SH-SY5Y (cell line): ENCODE measurements around the gene EID1.

ENCODE experiments used
- GATA2 ChIP-seq: IDR thresholded peaks from 2 replicates; pipeline ENCODE4 v1.6.1; 2011; ENCODE audit warnings: mild to moderate bottlenecking, low read depth, low read length
- GATA3 ChIP-seq: IDR thresholded peaks from 2 replicates; pipeline ENCODE4 v1.6.1; 2011; ENCODE audit warnings: low read depth, mild to moderate bottlenecking, low read length, moderate library complexity

Gene EID1

GRCh38 chr15:48877630-48878595, at the start of gene EID1:
EID1 (plus strand) TSS chr15:48878134; CDS start chr15:48878177, 43 bp downstream.
- TF ChIP-seq GATA3 (no peak), GATA2 (peak; percentile 14; the same call in 1 of the 2 replicates)

- TF ChIP-seq GATA3 = no peak
- TF ChIP-seq GATA2 = no peak
Measured at GRCh38 chr15:48828471-48828870, 49.5 kb upstream of the EID1 start.

- TF ChIP-seq GATA2 (no peak), GATA3 (no peak)
Measured at GRCh38 chr15:48828906-48829305, 49.0 kb upstream of the EID1 start.

GRCh38 chr15:48832648-48833047, 45.3 kb upstream of the EID1 start:
- TF ChIP-seq GATA2 (no peak), GATA3 (no peak)

- TF ChIP-seq GATA2 (no peak), GATA3 (no peak)
Measured at GRCh38 chr15:48833526-48834239, 44.3 kb upstream of the EID1 start.

GRCh38 chr15:48834756-48835155, 43.2 kb upstream of the EID1 start:
- TF ChIP-seq GATA3 (no peak), GATA2 (no peak)

- TF ChIP-seq GATA3 (no peak), GATA2 (no peak)
Measured at GRCh38 chr15:48842501-48842900, 35.4 kb upstream of the EID1 start.

- TF ChIP-seq GATA2 (no peak), GATA3 (no peak)
Measured at GRCh38 chr15:48845123-48845522, 32.8 kb upstream of the EID1 start.

GRCh38 chr15:48850648-48851047, 27.3 kb upstream of the EID1 start:
- no peak for TF ChIP-seq GATA2
- no peak for TF ChIP-seq GATA3

- no peak for TF ChIP-seq GATA3
- no peak for TF ChIP-seq GATA2
Measured at GRCh38 chr15:48851956-48852355, 26.0 kb upstream of the EID1 start.

- TF ChIP-seq GATA2 = 0 out of 2 replicates have a peak, but pooled peaks have one; percentile 13
- TF ChIP-seq GATA3 = no peak
Measured at GRCh38 chr15:48855501-48856440, 22.2 kb upstream of the EID1 start.

GRCh38 chr15:48856942-48857341, 21.0 kb upstream of the EID1 start:
- no peak for TF ChIP-seq GATA3
- no peak for TF ChIP-seq GATA2

GRCh38 chr15:48858401-48858800, 19.5 kb upstream of the EID1 start:
- TF ChIP-seq GATA3 = no peak
- TF ChIP-seq GATA2 = no peak

- TF ChIP-seq GATA3 = no peak
- TF ChIP-seq GATA2 = no peak
Measured at GRCh38 chr15:48859426-48859825, 18.5 kb upstream of the EID1 start.
